Measurements from ENCODE around the gene PTGDS. TPM values are rescaled to one million over a fixed set of nuclear protein-coding genes. Genes with fewer than 3 reads are reported as not detected.

Gene PTGDS
- total and polyA plus RNA-seq, 4 donors, result 0.23 to 15.2 (median 6.4) TPM

DNA sequence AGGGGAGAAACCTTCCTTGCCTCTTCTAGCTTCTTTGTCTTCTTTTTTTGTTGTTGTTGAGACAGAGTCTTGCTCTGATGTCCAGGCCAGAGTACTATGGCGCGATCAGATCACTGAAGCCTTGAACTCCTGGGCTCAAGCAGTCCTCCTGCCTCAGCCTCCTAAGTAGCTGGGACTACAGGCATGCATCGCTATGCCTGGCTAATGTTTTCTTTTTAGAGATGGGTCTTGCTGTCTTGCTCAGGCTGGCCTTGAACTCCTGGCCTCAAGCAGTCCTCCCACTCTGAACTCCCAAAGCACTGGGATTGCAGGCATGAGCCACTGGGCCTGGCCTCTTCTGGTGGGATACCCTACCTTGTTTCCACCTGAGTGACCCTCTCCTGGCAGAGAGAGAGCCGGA, 11.6 kb downstream of the PTGDS start:
- no peak overlapping the region for H3K4me3 ChIP-seq (ENCODE audit: low read depth in 1 of 3, low read length in 3 of 3)
- H3K9ac ChIP-seq (ENCODE audit: low read depth in 1 of 2, low read length in 2 of 2), result no peak overlapping the region
- H3K9me3 ChIP-seq (ENCODE audit: control insufficient read depth in 4 of 4, low read length in 3 of 4), result no peaks in the 10 kb centered on the region
- no peak for DNase-seq (ENCODE audit: low spot score)
- H3K27me3 ChIP-seq (ENCODE audit: control insufficient read depth in 4 of 4, insufficient read depth in 4 of 4, low read length in 3 of 4), result peaks cover 0 to 6% (median 0%) of the 10 kb centered on the region in 4 donors
- no peak overlapping the region for H3K27ac ChIP-seq (ENCODE audit: low read depth in 1 of 2, low read length in 2 of 2)
- no peaks in the 10 kb centered on the region for H3K36me3 ChIP-seq (ENCODE audit: control insufficient read depth in 4 of 4, insufficient read depth in 3 of 4, low read depth in 1 of 4, low read length in 3 of 4)
- TF ChIP-seq TAF1 (conservative IDR thresholded peaks at IDR 0.05) (no peak), YY1 (IDR thresholded peaks at IDR 0.05) (no peak), HNF4A (conservative IDR thresholded peaks at IDR 0.05) (no peak), SP1 (IDR thresholded peaks at IDR 0.05) (no peak), FOXA2 (IDR thresholded peaks at IDR 0.05) (no peak), NR2F2 (IDR thresholded peaks at IDR 0.05) (no peak), RXRA (IDR thresholded peaks at IDR 0.05) (no peak), RAD21 (IDR thresholded peaks at IDR 0.05) (no peak), HNF4G (IDR thresholded peaks at IDR 0.05) (no peak), EGR1 (IDR thresholded peaks at IDR 0.05; ENCODE audit: low read depth in 2 of 2) (no peak), GABPA (IDR thresholded peaks at IDR 0.05 in 1 of 2, conservative IDR thresholded peaks at IDR 0.05 in 1 of 2) (no peak), FOXA1 (IDR thresholded peaks at IDR 0.05) (no peak), JUND (IDR thresholded peaks at IDR 0.05) (no peak)
- TF ChIP-seq, protein P1, sequence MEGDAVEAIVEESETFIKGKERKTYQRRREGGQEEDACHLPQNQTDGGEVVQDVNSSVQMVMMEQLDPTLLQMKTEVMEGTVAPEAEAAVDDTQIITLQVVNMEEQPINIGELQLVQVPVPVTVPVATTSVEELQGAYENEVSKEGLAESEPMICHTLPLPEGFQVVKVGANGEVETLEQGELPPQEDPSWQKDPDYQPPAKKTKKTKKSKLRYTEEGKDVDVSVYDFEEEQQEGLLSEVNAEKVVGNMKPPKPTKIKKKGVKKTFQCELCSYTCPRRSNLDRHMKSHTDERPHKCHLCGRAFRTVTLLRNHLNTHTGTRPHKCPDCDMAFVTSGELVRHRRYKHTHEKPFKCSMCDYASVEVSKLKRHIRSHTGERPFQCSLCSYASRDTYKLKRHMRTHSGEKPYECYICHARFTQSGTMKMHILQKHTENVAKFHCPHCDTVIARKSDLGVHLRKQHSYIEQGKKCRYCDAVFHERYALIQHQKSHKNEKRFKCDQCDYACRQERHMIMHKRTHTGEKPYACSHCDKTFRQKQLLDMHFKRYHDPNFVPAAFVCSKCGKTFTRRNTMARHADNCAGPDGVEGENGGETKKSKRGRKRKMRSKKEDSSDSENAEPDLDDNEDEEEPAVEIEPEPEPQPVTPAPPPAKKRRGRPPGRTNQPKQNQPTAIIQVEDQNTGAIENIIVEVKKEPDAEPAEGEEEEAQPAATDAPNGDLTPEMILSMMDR (IDR thresholded peaks at IDR 0.05; ENCODE audit: low read depth, low read length, missing input control), result no peak
- TF ChIP-seq, protein P2, sequence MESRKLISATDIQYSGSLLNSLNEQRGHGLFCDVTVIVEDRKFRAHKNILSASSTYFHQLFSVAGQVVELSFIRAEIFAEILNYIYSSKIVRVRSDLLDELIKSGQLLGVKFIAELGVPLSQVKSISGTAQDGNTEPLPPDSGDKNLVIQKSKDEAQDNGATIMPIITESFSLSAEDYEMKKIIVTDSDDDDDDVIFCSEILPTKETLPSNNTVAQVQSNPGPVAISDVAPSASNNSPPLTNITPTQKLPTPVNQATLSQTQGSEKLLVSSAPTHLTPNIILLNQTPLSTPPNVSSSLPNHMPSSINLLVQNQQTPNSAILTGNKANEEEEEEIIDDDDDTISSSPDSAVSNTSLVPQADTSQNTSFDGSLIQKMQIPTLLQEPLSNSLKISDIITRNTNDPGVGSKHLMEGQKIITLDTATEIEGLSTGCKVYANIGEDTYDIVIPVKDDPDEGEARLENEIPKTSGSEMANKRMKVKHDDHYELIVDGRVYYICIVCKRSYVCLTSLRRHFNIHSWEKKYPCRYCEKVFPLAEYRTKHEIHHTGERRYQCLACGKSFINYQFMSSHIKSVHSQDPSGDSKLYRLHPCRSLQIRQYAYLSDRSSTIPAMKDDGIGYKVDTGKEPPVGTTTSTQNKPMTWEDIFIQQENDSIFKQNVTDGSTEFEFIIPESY (IDR thresholded peaks at IDR 0.05), result no peak
- TF ChIP-seq, protein P3, sequence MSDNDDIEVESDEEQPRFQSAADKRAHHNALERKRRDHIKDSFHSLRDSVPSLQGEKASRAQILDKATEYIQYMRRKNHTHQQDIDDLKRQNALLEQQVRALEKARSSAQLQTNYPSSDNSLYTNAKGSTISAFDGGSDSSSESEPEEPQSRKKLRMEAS (IDR thresholded peaks at IDR 0.05), result no peak
- TF ChIP-seq, protein P4, sequence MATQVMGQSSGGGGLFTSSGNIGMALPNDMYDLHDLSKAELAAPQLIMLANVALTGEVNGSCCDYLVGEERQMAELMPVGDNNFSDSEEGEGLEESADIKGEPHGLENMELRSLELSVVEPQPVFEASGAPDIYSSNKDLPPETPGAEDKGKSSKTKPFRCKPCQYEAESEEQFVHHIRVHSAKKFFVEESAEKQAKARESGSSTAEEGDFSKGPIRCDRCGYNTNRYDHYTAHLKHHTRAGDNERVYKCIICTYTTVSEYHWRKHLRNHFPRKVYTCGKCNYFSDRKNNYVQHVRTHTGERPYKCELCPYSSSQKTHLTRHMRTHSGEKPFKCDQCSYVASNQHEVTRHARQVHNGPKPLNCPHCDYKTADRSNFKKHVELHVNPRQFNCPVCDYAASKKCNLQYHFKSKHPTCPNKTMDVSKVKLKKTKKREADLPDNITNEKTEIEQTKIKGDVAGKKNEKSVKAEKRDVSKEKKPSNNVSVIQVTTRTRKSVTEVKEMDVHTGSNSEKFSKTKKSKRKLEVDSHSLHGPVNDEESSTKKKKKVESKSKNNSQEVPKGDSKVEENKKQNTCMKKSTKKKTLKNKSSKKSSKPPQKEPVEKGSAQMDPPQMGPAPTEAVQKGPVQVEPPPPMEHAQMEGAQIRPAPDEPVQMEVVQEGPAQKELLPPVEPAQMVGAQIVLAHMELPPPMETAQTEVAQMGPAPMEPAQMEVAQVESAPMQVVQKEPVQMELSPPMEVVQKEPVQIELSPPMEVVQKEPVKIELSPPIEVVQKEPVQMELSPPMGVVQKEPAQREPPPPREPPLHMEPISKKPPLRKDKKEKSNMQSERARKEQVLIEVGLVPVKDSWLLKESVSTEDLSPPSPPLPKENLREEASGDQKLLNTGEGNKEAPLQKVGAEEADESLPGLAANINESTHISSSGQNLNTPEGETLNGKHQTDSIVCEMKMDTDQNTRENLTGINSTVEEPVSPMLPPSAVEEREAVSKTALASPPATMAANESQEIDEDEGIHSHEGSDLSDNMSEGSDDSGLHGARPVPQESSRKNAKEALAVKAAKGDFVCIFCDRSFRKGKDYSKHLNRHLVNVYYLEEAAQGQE (IDR thresholded peaks at IDR 0.05), result no peak
- TF ChIP-seq, protein P5, sequence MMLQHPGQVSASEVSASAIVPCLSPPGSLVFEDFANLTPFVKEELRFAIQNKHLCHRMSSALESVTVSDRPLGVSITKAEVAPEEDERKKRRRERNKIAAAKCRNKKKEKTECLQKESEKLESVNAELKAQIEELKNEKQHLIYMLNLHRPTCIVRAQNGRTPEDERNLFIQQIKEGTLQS (IDR thresholded peaks at IDR 0.05), result no peak
- H3K4me1 ChIP-seq (ENCODE audit: control insufficient read depth in 4 of 4, insufficient read depth in 4 of 4, low read length in 3 of 4), result peaks cover 6 to 13% (median 8%) of the 10 kb centered on the region in 4 donors
- WGBS, result 96% methylated on average over 4 of the region's 4 CpGs
